HG02852 (cell line): ENCODE data around the gene CACHD1.
A peak's percentile ranks its signal among the peaks of the same experiment; 100 is the strongest.

Experiments
- ATAC-seq: cut with Tn5 transposase; IDR thresholded peaks from one replicate; pipeline ENCODE4 v1.9.1; 2021; ENCODE audit warnings: mild to moderate bottlenecking, moderate library complexity; ENCODE audit not compliant: unreplicated experiment

Gene CACHD1

GRCh38 chr1:64650411-64650810 is 180.5 kb downstream of the CACHD1 start:
- no peak for ATAC-seq

- no peak for ATAC-seq
Measured at GRCh38 chr1:64651841-64652240, 181.9 kb downstream of the CACHD1 start.

- ATAC-seq: no peak
Measured at GRCh38 chr1:64653466-64653865, 183.5 kb downstream of the CACHD1 start.

- no peak for ATAC-seq
Measured at GRCh38 chr1:64654519-64655341, 184.8 kb downstream of the CACHD1 start.

GRCh38 chr1:64655861-64656260 is 185.9 kb downstream of the CACHD1 start:
- ATAC-seq: no peak

GRCh38 chr1:64659478-64660138 is 189.7 kb downstream of the CACHD1 start:
- ATAC-seq: no peak

GRCh38 chr1:64663668-64664067 is 193.7 kb downstream of the CACHD1 start:
- no peak for ATAC-seq

GRCh38 chr1:64664299-64664698 is 194.4 kb downstream of the CACHD1 start:
- ATAC-seq: no peak

- no peak for ATAC-seq
Measured at GRCh38 chr1:64669098-64669675, 199.3 kb downstream of the CACHD1 start.

- ATAC-seq: peak; percentile 69
Measured at GRCh38 chr1:64675718-64676345, 205.9 kb downstream of the CACHD1 start.

GRCh38 chr1:64676386-64676785 is 206.5 kb downstream of the CACHD1 start:
- no peak for ATAC-seq

- ATAC-seq: no peak
Measured at GRCh38 chr1:64677532-64677931, 207.6 kb downstream of the CACHD1 start.

- ATAC-seq: no peak
Measured at GRCh38 chr1:64678366-64678765, 208.4 kb downstream of the CACHD1 start.

GRCh38 chr1:64679177-64679576 is 209.2 kb downstream of the CACHD1 start:
- no peak for ATAC-seq

GRCh38 chr1:64680599-64680998 is 210.7 kb downstream of the CACHD1 start:
- ATAC-seq: no peak

GRCh38 chr1:64681043-64681442 is 211.1 kb downstream of the CACHD1 start:
- ATAC-seq: no peak

GRCh38 chr1:64683419-64683818 is 213.5 kb downstream of the CACHD1 start:
- ATAC-seq: no peak

- ATAC-seq: no peak
Measured at GRCh38 chr1:64685217-64685616, 215.3 kb downstream of the CACHD1 start.

GRCh38 chr1:64685765-64686341 is 215.9 kb downstream of the CACHD1 start:
- no peak for ATAC-seq

- ATAC-seq: no peak
Measured at GRCh38 chr1:64686828-64687724, 217.1 kb downstream of the CACHD1 start.
